HG03354 (cell line): ENCODE measurements around the gene DHRS12.
"Not testable (repeated sequence)": the region's sequence is repeated elsewhere in the genome, so short reads cannot be mapped to it uniquely, and the experiment has no call there.

Experiments
- ATAC-seq: cut with Tn5 transposase; IDR thresholded peaks from one replicate; pipeline ENCODE4 v1.9.1; 2021; ENCODE audit warnings: mild to moderate bottlenecking; ENCODE audit not compliant: unreplicated experiment, poor library complexity, severe bottlenecking

The DHRS12 gene

GRCh38 chr13:51828730-51829567, 25.0 kb upstream of the DHRS12 start:
- no peak for ATAC-seq

DNA sequence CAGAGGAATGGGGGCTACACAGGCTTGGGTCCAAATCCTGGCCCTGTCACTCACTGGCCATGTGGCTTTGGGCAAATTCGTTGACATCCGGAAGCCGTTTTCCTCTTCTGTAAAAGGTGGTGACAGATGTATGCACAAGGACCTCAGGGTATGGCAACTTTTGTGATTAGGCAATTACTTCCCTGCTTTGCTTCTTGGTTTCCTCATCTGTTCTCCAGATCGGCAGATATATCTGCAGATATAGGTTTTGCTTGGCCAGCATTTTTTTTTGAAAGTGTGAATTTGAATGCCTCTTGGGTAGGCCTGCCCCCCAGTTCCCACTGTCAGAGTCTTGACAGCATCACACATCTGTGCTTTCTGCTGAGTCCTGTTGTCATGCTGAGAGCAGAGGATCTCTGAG, 23.3 kb upstream of the DHRS12 start:
- no peak for ATAC-seq

DNA sequence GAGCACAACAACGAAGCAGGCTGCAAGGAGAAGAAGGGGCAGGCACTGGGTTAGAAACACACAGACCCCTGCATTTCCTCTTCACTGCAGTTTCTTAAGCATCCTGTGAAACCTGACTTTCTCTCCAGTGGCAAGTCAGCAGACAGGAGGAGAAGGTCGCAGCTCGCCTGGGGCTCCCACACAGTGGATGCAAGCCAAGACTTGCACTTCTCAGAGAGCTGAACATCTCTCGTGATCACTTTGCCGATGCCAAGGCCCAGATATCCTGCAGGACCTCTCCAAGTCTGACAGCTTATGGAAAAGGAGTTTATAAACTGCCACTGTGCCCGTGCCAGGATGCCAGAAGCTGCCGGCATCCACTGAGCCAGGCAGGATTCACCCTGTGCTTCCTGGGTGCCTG, 22.6 kb upstream of the DHRS12 start:
- no peak for ATAC-seq

DNA sequence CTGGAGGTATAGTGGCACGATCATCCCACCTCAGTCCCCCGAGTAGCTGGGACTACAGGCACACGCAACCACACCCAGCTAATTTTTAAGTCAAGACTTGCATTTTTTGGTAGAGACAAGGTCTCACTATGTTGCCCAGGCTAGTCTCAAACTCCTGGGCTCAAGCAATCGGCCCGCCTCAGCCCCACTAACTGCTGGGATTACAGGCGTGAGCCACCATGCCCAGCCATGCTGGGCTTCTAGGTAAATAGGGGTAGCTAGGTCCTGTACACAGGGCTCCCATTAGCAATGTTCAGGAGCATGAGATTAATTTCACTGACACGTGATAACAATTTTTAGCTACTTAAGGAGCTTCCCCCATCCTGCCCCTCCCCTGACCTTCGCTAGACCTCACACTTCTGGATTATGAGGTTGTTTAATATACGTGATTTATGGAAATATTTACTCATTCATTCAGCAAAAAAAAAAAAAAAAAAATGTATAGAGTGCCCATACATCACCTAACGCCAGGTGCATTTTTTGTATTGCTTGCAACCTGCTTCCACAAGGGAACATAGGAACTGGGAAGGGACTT, 21.8 kb upstream of the DHRS12 start:
- ATAC-seq: no peak

DNA sequence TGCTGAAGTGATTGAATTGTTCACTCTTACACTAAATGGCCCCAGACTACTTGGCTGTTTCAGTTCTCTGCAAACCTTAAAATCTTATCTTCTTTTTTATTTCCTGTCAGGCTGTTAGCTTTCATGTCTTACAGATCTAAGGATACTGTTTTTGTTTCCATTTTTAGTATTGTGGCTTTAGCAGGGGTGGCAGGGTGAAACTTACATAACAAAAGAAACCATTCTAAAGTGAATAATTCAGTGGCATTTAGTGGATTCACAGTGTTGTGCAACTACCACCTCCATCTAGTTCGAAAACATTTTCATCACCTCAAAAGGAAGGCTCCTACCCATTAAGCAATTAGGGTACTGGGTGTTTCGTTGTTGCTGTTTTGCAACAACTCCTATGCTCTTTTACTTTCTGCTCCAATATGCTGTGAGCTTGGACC, 21.2 kb upstream of the DHRS12 start:
- ATAC-seq: no peak

- not testable (repeated sequence) for ATAC-seq
These were observed 20.7 kb upstream of the DHRS12 start for GRCh38 chr13:51824712-51825111.

DNA sequence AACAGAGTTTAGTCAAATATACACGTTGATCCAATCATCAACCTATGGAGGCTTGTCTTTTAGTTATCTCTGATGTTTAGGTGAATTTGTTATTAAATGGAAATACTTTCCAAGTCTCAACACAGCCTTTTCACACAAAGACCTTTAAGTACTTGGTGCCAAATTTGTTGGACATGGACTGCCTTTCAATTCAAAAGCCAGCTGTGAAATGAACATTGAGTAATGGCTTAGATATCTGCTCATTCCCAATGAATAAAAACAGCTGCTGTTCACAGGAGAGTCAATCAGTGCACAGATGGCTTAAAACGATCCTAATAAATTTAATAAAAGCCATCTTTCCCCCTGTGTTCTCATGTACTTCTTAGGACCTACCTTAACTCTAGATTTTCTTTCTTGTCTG, 19.9 kb upstream of the DHRS12 start:
- ATAC-seq: no peak

DNA sequence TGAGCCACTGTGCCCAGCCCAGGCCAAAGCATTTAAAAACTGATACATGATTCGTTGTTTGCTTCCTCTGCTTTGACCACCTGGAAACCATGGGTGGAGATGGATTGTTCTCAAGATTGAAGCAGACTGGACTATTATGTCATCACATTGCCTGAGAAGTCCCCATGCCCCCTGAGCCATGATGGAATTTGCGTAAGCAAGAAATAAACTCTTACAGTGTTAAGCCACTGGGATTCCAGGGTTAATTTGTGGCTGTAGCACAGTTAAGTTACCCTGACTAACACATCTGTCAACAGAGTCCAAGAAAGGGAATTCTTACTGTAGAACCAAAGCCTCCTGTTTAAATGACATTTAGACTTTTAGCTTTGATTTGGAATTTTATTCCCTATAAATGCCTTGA, 19.4 kb upstream of the DHRS12 start:
- ATAC-seq: no peak

- no peak for ATAC-seq
These were observed 18.3 kb upstream of the DHRS12 start for GRCh38 chr13:51822106-51822815.

- ATAC-seq: no peak
These were observed 17.6 kb upstream of the DHRS12 start for GRCh38 chr13:51821606-51822005.

- no peak for ATAC-seq
These were observed 16.1 kb upstream of the DHRS12 start for GRCh38 chr13:51820016-51820597.

- ATAC-seq: no peak
These were observed 15.6 kb upstream of the DHRS12 start for GRCh38 chr13:51819544-51819943.

GRCh38 chr13:51818781-51819511, 15.0 kb upstream of the DHRS12 start:
- no peak for ATAC-seq

DNA sequence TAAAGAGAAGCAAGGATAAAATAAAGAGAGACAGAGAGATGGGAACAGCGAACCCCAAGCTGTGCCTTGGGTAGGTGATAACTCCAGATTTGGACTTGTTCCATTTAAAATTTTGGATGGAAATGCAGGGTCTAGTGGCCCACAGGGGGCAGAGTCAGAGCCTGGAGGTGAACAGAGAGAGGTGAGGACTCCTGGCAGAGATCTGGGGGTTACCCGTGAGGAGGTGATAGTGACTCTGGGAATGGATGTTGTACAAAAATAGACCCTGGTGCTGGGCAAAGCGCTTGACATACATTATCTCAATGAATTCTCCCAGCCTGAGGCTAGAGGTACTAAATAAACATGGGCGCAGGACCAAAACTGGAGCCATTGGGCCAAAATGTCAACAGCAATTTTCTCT, 14.3 kb upstream of the DHRS12 start:
- no peak for ATAC-seq

DNA sequence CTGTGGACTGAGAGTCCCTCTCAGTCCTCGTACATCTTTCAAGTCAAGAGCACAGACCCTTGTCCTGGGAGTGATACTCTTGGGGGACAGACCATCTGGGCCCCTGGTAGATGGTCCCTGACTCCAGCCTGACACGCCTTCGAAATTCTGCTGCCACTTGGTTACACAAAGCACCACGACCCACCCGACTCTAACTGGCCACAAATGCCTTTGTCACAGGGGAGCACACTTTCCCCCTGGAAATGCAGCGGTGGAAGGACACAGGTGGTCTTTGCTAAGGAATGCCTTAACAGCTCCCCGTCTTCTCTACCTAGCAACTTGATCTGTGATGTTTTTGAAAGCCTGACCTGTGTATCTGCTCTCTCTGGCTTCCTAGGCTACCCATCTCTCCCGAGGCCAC, 13.8 kb upstream of the DHRS12 start:
- no peak for ATAC-seq

DNA sequence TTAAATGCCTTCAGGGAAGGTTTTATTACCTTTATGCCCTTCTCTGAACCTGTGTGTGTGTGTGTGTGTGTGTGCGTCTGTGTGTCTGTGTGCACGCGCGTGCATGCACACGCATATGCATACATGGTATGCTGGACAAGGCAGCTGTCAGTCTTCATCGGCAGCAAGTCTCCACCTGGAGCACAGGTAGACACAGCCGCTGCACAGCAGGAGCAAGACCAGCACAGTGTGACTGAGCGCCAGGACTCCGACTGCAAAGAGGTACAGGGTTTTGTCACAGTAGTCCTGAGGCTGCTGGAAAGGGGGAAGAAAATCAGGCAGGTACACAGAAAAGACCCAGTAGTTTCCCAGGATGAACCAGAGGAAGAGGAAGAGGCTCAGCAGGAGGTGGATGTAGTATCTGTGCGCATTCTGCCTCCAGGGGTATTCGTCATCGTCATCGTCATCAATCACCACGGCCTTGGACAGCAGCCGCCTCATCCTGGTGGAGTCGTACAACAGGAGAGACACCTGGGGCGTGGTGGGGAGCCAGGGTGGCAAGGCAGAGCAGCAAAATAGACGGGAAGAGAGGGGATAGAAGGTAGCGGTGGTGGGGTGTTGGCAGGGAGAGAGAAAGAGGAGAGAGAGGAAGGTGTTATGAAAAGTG, 12.8 kb upstream of the DHRS12 start:
- no peak for ATAC-seq

DNA sequence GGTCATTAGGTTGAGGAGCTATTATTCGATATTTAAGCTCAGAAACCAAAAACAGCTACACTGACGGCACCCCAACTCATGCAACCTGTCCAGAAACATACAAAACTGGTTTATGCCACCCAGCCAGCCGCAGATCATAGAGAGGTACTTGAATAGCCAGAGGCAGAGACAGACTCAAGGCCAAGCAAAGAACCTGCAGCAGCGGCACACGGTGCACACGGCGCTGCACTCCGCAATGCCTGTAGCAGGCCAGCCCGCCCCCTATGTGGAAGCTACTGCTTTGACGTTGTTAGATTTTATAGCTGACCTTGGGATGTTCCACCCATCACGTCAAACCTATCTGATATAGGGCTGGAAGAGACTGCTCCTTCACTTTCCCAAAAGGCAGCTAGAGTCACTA, 11.9 kb upstream of the DHRS12 start:
- no peak for ATAC-seq

DNA sequence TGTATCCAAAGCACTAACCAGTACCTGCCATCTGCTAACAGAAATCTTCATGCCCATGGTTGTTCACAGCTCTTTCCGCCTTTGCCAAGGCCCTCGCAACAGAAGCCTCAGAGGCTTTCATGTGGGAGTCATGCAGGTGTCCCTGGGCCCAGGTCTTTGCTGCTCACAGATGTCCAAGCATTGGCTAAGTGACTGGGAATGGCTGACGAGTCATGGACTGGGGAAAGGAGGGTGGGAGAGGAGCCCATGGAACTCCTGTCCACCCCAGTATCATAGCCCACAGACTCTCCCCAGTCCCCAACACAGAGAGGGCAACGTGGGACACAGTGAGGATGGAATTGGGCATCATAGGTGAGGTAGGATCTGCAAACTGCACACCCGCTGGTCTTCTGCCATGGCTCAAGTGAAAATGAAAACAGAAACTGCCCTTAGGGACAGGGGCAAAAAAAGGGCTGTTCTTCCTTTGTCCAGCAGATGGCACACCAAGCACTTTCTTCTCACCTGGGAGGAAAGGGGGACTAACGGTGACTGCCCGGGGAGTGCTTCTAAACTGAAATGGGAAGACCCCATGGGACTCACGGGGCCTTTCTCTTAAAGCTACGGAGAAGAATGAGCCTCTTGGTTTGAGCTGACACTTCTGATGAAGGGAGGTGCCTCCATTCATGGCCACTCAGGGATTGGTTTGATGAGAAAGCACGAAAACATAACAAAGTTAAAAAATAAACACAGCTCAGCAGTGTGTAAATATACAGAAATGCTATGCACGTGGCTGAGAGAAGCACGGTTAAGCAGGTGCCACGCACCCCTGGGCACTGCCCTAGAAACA, 11.1 kb upstream of the DHRS12 start:
- peak; percentile 76 for ATAC-seq

DNA sequence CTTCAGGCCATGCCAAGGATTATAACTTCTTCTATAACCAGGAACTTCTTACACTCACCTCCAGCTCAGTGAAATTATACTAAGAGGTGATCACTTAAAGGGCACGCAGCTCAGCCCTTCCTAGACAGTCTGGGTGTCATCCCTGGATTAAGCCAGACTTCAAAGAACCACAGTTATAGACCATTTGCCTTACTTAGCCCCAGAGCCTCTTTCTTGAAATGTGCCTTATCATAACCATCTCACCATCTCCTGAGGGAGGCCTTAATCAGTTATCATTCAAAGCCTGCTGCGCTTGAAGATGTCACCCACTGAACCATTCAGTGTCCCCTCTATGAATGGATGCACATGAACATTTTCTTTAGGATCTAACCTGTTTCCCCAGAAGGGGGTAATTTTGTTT, 10.1 kb upstream of the DHRS12 start:
- ATAC-seq: no peak
